Measurements from ENCODE around the gene ZEB1.

DNA sequence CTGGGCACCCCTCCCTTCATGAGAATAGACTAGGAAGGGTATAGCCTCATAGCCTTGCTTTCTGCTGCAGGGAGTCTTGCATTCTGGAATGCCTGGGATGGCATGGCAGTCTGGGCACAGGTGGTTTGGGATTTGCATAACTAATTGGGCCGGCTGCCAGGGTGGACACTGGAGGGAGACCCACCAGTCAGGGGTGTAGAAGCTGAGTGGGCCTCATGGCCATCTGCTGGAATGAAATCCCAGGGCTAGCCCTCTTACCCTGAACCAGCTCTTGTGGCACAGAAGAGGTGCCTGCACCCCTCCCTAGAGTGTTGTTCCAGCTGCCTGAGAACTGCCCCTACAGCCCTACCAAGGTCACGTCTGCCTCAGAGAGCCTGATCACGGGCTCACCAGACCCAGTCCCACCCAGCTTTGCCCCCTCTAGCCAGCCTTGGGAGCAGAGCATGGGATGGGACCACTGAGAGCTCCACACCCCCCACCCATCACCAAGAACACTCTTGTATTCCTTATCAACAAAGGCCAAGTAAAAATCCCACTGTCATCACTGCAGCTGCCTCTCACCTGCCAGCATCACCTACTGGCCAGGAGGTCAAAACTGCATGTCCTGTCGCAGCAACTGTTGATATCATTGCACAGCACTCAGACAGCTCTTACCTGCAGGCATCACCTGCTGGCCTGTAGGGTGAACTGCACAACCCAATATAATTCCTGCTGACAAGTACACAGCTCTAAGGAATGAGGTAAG, 148.9 kb downstream of the ZEB1 start:
- TF ChIP-seq BHLHE40 (IDR thresholded peaks at IDR 0.05; ENCODE audit: borderline replicate concordance) (no peak), SP1 (IDR thresholded peaks at IDR 0.05) (no peak), FOXA1 (IDR thresholded peaks at IDR 0.05) (no peak), CTBP1 (IDR thresholded peaks at IDR 0.05; ENCODE audit: borderline replicate concordance) (no peak), LEF1 (IDR thresholded peaks at IDR 0.05; ENCODE audit: borderline replicate concordance) (no peak), FOXK2 (IDR thresholded peaks at IDR 0.05) (no peak), ZNF384 (IDR thresholded peaks at IDR 0.05) (no peak)

All from HEK293T (cell line).